B cell (primary cell): ENCODE measurements around the gene ITPR1. TPM values are rescaled to one million over a fixed set of nuclear protein-coding genes. Genes with fewer than 3 reads are reported as not detected.

Experiments used
- ATAC-seq: fragments of 200-7000 bp; cut with Tn5 transposase; one replicate; pipeline ENCODE4 v1.10.0; 2021; ENCODE audit warnings: low read depth, mild to moderate bottlenecking, moderate number of reproducible peaks, moderate library complexity
- CTCF ChIA-PET: fragments of 350-600 bp; sonication (Branson Sonifier 250); formaldehyde crosslinking; loops from one replicate; lab custom pipeline; 2021; ENCODE audit warnings: antibody characterized with exemption, inconsistent platforms; lab: Charles Lee
- POLR2A ChIA-PET: fragments of 350-600 bp; sonication (Branson Sonifier 250); formaldehyde crosslinking; loops from one replicate; lab custom pipeline; 2021; ENCODE audit warnings: antibody characterized with exemption; lab: Charles Lee
- DNase-seq: peaks from one replicate; pipeline ENCODE4 v3.0.0; 2013
- H2AFZ ChIP-seq: 2 replicates; pipeline ENCODE4 v1.6.1; 2012; ENCODE audit warnings: mild to moderate bottlenecking, low read depth, low read length; ENCODE audit not compliant: insufficient read depth, poor library complexity, severe bottlenecking
- H3K27ac ChIP-seq, 2 donors: 1 replicate in 1 of 2; 2 replicates in 1 of 2; pipeline ENCODE4 v1.5.1; 2012 to 2013; ENCODE audit warnings: low read length in 2 of 2, mild to moderate bottlenecking in 2 of 2, moderate library complexity in 1 of 2
- H3K27me3 ChIP-seq, 4 experiments: fragments of 200-600 bp in 1 of 4; sonication (generic) in 1 of 4; replicated peaks in 1 of 4; 1 replicate in 2 of 4; 2 replicates in 2 of 4; pipeline versions ENCODE4 v1.6.1 to v1.7.0; 2013 to 2016; ENCODE audit warnings: low read length in 3 of 4, mild to moderate bottlenecking in 2 of 4, mixed read lengths in 1 of 4, moderate library complexity in 1 of 4; ENCODE audit not compliant: insufficient read depth in 4 of 4, control insufficient read depth in 3 of 4; ENCODE audit errors: control extremely low read depth in 1 of 4
- H3K36me3 ChIP-seq, 2 experiments: replicated peaks in 1 of 2; 1 replicate in 1 of 2; 2 replicates in 1 of 2; pipeline versions ENCODE4 v1.6.1 to v1.7.1; 2013; ENCODE audit warnings: low read length in 1 of 2; ENCODE audit not compliant: insufficient read depth in 2 of 2, control insufficient read depth in 1 of 2; ENCODE audit errors: control extremely low read depth in 1 of 2, extremely low read depth in 1 of 2
- H3K4me1 ChIP-seq, 2 donors: fragments of 200-600 bp in 1 of 2; sonication (generic) in 1 of 2; 1 replicate in 1 of 2; 2 replicates in 1 of 2; pipeline versions ENCODE4 v1.5.1 to v1.6.1; 2013 to 2017; ENCODE audit warnings: low read length in 2 of 2; ENCODE audit not compliant: control insufficient read depth in 2 of 2, insufficient read depth in 2 of 2
- H3K4me2 ChIP-seq: replicated peaks from 2 replicates; pipeline ENCODE3; 2012; ENCODE audit warnings: mild to moderate bottlenecking, low read depth, low read length; ENCODE audit not compliant: poor library complexity, severe bottlenecking
- H3K4me3 ChIP-seq, 5 experiments: fragments of 200-600 bp in 1 of 5; sonication (generic) in 1 of 5; 1 replicate in 3 of 5; 2 replicates in 2 of 5; pipeline versions ENCODE4 v1.5.1 to v1.7.0; 2011 to 2016; ENCODE audit warnings: low read length in 4 of 5, mild to moderate bottlenecking in 4 of 5, low read depth in 2 of 5, control low read depth in 1 of 5, moderate library complexity in 1 of 5; ENCODE audit not compliant: insufficient read depth in 1 of 5; ENCODE audit errors: control extremely low read depth in 1 of 5, extremely low read depth in 1 of 5
- H3K79me2 ChIP-seq: fragments of 200-600 bp; sonication (generic); one replicate; pipeline ENCODE4 v1.6.0; 2016; ENCODE audit warnings: low read length; ENCODE audit not compliant: control insufficient read depth, insufficient read depth
- H3K9ac ChIP-seq: fragments of 200-600 bp; sonication (generic); 2 replicates; pipeline ENCODE4 v1.6.1; 2017; ENCODE audit warnings: mild to moderate bottlenecking, low read length, moderate library complexity
- H3K9me3 ChIP-seq, 3 donors: one replicate each; pipeline versions ENCODE4 v1.6.1 to v1.7.1; 2013; ENCODE audit warnings: low read length in 2 of 3; ENCODE audit not compliant: control insufficient read depth in 2 of 3, insufficient read depth in 1 of 3; ENCODE audit errors: control extremely low read depth in 1 of 3
- H4K20me1 ChIP-seq: 2 replicates; pipeline ENCODE4 v1.6.0; 2012; ENCODE audit warnings: mild to moderate bottlenecking, low read length; ENCODE audit not compliant: insufficient read depth, control insufficient read depth, poor library complexity, severe bottlenecking
- H3K27ac Mint-ChIP-seq: one replicate; pipeline ENCODE4 v1.8.0; 2021; ENCODE audit warnings: mixed read lengths
- H3K27me3 Mint-ChIP-seq: one replicate; pipeline ENCODE4 v1.8.0; 2021; ENCODE audit warnings: mixed read lengths
- H3K4me1 Mint-ChIP-seq: one replicate; pipeline ENCODE4 v1.8.0; 2021; ENCODE audit warnings: mixed read lengths
- H3K4me3 Mint-ChIP-seq: one replicate; pipeline ENCODE4 v1.8.0; 2021; ENCODE audit warnings: mixed read lengths
- H3K9me3 Mint-ChIP-seq: one replicate; pipeline ENCODE4 v1.8.0; 2022; ENCODE audit warnings: mixed read lengths; ENCODE audit not compliant: insufficient read depth
- EZH2 ChIP-seq: IDR thresholded peaks from 2 replicates; pipeline ENCODE4 v1.6.1; 2012; ENCODE audit warnings: borderline replicate concordance, low read depth, mild to moderate bottlenecking, moderate library complexity, low read length; ENCODE audit not compliant: insufficient read depth, poor library complexity, severe bottlenecking
- WGBS: methylation state at CpG from one replicate; pipeline ENCODE4 v1.1.5; 2013; ENCODE audit warnings: missing lambda C conversion rate; ENCODE audit not compliant: insufficient coverage; 5-methylcytosine and 5-hydroxymethylcytosine counted together
- intact Hi-C: fragments of 100-400 bp; cut with micrococcal nuclease; formaldehyde crosslinking; loops from one replicate; pipeline ENCODE4 v1.10.0; 2022
- polyA plus RNA-seq: library from polyadenylated mRNA; depleted of rRNA; stranded (reverse); fragments of >200 nt; gene quantifications from 2 replicates; pipeline ENCODE4 v1.2.3, GENCODE V29; 2012
- total RNA-seq, 2 donors: library from RNA; stranded (reverse); fragments of 120-200 nt in 1 of 2; gene quantifications; 1 replicate in 1 of 2; 2 replicates in 1 of 2; pipeline versions ENCODE4 v1.2.3 to v1.2.4, GENCODE V29; 2013 to 2022
- TF ChIP-seq, protein P1 (sequence below): fragments of 200-600 bp; IDR thresholded peaks from one replicate; pipeline ENCODE4 v1.8.0; 2022; ENCODE audit warnings: antibody characterized with exemption, mild to moderate bottlenecking

The ITPR1 gene
- total and polyA plus RNA-seq, 2 donors (not counting 1 experiment from before 2014, with no cell fraction given), result 64.0 to 332 TPM

- peaks cover 56% of the 10 kb centered on the region for H4K20me1 ChIP-seq
- no peaks in the 10 kb centered on the region for H3K4me1 ChIP-seq
- no peak overlapping the region for H3K4me2 ChIP-seq
- H3K27ac Mint-ChIP-seq, result no peak overlapping the region
- H3K27me3 Mint-ChIP-seq, result no peaks in the 10 kb centered on the region
- ATAC-seq (no peak), DNase-seq (no peak)
- peaks cover 3% of the 10 kb centered on the region for H3K79me2 ChIP-seq
- H3K9me3 Mint-ChIP-seq, result no peaks in the 10 kb centered on the region
- ChIA-PET POLR2A (no interaction called here), CTCF (interaction anchor here (1.0 to 2.1 kb wide), 2 partner anchors 167 to 242 kb away, joined by 3 to 7 read pairs; no protein-coding TSS in a partner anchor)
- intact Hi-C loops, result no loop called here
- 80% methylated on average over 1 of the region's 7 CpGs for WGBS
- H3K36me3 ChIP-seq, result peaks cover 2 to 97% of the 10 kb centered on the region in 2 experiments
- H3K9me3 ChIP-seq, result peaks cover 0 to 1% (median 0%) of the 10 kb centered on the region in 3 donors
- H3K9ac ChIP-seq, result no peak overlapping the region
- no peak overlapping the region for H2AFZ ChIP-seq
- H3K4me3 ChIP-seq, result no peak overlapping the region
- H3K27me3 ChIP-seq, result no peaks in the 10 kb centered on the region
- no peak overlapping the region for H3K27ac ChIP-seq
- TF ChIP-seq EZH2, result no peak
- H3K4me1 Mint-ChIP-seq, result peaks cover 2% of the 10 kb centered on the region
- no peak overlapping the region for H3K4me3 Mint-ChIP-seq
These were observed 323.2 kb downstream of the ITPR1 start for GRCh38 chr3:4816306-4816705.

DNA sequence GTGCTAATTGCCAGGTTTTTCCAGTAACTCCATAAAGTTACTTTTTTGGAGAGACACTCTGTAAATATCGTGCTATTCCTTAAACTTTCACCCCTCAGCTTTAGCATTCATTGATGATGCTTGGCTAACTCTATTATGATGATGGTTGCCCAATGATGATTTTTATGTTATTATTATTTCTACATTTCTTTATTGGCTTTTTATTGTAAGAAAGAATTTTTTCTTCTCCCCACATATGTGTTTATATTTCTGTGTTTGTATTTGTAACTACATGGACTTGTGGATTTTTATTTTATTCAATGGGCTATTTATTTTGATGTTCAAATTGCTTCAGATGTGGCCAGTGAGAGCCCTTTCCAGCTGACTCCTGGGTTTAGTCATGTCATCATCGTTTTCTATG is 323.6 kb downstream of the ITPR1 start:
- no peak for TF ChIP-seq EZH2
- TF ChIP-seq, protein P1, sequence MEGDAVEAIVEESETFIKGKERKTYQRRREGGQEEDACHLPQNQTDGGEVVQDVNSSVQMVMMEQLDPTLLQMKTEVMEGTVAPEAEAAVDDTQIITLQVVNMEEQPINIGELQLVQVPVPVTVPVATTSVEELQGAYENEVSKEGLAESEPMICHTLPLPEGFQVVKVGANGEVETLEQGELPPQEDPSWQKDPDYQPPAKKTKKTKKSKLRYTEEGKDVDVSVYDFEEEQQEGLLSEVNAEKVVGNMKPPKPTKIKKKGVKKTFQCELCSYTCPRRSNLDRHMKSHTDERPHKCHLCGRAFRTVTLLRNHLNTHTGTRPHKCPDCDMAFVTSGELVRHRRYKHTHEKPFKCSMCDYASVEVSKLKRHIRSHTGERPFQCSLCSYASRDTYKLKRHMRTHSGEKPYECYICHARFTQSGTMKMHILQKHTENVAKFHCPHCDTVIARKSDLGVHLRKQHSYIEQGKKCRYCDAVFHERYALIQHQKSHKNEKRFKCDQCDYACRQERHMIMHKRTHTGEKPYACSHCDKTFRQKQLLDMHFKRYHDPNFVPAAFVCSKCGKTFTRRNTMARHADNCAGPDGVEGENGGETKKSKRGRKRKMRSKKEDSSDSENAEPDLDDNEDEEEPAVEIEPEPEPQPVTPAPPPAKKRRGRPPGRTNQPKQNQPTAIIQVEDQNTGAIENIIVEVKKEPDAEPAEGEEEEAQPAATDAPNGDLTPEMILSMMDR, result no peak
- Histone ChIP-seq H4K20me1 (peaks cover 61% of the 10 kb centered on the region), H3K9ac (no peak overlapping the region), H3K4me2 (no peak overlapping the region), H3K9me3 (peaks cover 0 to 1% (median 0%) of the 10 kb centered on the region in 3 donors), H3K4me3 (no peak overlapping the region), H3K27ac (no peak overlapping the region), H2AFZ (no peak overlapping the region), H3K4me1 (no peaks in the 10 kb centered on the region), H3K27me3 (no peaks in the 10 kb centered on the region), H3K36me3 (peaks cover 2 to 97% of the 10 kb centered on the region in 2 experiments), H3K79me2 (peaks cover 3% of the 10 kb centered on the region)
- Mint-ChIP-seq H3K27ac (no peak overlapping the region), H3K4me1 (peaks cover 2% of the 10 kb centered on the region), H3K9me3 (no peaks in the 10 kb centered on the region), H3K4me3 (no peak overlapping the region), H3K27me3 (no peaks in the 10 kb centered on the region)
- no peak for ATAC-seq
- WGBS, result no CpG with 5 or more reads among the region's 2 CpGs
- intact Hi-C loops, result no loop called here
- no peak for DNase-seq
- ChIA-PET POLR2A (no interaction called here), CTCF (interaction anchor here (2.1 kb wide), 1 partner anchor 241 kb away, joined by 7 read pairs; no protein-coding TSS in a partner anchor)
